Type B pancreatic cell (in vitro differentiated cells): Measurements from ENCODE around the gene FOXE3. TPM values are rescaled to one million over a fixed set of nuclear protein-coding genes. Genes with fewer than 3 reads are reported as not detected.

Experiments
- DNase-seq: peaks from one replicate; pipeline ENCODE4 v3.0.0; 2021; ENCODE audit warnings: mixed read lengths; ENCODE audit not compliant: unreplicated experiment; ENCODE audit errors: extremely low spot score
- H3K27ac Mint-ChIP-seq: 2 replicates; pipeline ENCODE4 v1.8.0; 2021; ENCODE audit warnings: mild to moderate bottlenecking, mixed read lengths
- H3K27me3 Mint-ChIP-seq: 2 replicates; pipeline ENCODE4 v1.8.0; 2021; ENCODE audit warnings: mixed read lengths
- H3K36me3 Mint-ChIP-seq: 2 replicates; pipeline ENCODE4 v1.8.0; 2021; ENCODE audit warnings: mixed read lengths
- H3K4me1 Mint-ChIP-seq: one replicate; pipeline ENCODE4 v1.8.0; 2021; ENCODE audit warnings: mixed read lengths; ENCODE audit not compliant: unreplicated experiment
- H3K4me3 Mint-ChIP-seq: 2 replicates; pipeline ENCODE4 v1.8.0; 2021; ENCODE audit warnings: mild to moderate bottlenecking, mixed read lengths
- H3K9me3 Mint-ChIP-seq: 2 replicates; pipeline ENCODE4 v1.8.0; 2021; ENCODE audit warnings: mixed read lengths
- total RNA-seq: library from RNA; stranded (reverse); gene quantifications from 2 replicates; pipeline ENCODE4 v1.2.1, GENCODE V29; 2021; ENCODE audit warnings: low replicate concordance
- TF ChIP-seq, protein P1 (sequence below): fragments of 200-600 bp; sonication (generic); conservative IDR thresholded peaks from 2 replicates; pipeline ENCODE4 v1.5.0; 2021; ENCODE audit warnings: antibody characterized with exemption, mild to moderate bottlenecking

Gene FOXE3
- total RNA-seq, 1 donor from 2014 or later = 0.14 TPM

DNA sequence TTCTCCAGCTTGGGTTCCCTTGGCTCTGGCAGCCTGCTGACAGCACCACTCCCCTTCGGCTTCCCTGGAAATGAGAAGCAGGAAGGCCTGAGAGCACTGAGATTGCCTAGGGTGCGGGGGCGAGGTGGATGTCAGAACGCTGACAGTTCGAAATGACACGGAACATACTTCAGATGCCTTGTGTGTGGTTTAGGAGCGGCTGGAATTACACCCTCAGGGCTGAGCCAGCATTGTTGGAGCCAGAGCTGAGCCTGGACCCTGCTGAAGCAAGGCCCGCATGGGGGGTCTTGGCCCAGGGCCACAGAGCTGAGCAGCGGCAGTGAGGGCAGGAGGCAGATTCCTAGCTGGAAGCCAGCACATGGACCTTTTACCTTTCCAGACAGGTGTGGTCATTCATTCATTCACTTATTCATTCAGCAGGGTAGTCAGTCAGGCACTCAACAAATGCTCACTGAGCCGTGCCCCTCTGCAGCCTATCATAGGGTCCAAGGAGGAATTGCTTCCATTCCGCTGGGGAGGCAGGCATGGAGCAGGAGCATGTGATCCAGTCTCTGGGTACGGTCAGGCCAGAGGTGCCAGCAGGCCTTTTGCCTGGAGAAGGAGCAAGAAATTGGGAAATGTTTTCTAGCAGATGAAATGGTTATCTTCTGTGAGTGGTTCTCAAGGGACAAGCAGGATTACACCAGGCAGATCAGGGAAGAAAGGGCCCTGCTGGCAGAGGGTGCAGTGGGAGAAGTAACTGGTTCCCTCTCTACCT is 6.6 kb upstream of the FOXE3 start:
- peaks cover 30% of the 10 kb centered on the region for H3K27me3 Mint-ChIP-seq
- TF ChIP-seq, protein P1, sequence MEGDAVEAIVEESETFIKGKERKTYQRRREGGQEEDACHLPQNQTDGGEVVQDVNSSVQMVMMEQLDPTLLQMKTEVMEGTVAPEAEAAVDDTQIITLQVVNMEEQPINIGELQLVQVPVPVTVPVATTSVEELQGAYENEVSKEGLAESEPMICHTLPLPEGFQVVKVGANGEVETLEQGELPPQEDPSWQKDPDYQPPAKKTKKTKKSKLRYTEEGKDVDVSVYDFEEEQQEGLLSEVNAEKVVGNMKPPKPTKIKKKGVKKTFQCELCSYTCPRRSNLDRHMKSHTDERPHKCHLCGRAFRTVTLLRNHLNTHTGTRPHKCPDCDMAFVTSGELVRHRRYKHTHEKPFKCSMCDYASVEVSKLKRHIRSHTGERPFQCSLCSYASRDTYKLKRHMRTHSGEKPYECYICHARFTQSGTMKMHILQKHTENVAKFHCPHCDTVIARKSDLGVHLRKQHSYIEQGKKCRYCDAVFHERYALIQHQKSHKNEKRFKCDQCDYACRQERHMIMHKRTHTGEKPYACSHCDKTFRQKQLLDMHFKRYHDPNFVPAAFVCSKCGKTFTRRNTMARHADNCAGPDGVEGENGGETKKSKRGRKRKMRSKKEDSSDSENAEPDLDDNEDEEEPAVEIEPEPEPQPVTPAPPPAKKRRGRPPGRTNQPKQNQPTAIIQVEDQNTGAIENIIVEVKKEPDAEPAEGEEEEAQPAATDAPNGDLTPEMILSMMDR = no peak
- peaks cover 32% of the 10 kb centered on the region for H3K4me1 Mint-ChIP-seq
- DNase-seq = no peak
- no peaks in the 10 kb centered on the region for H3K36me3 Mint-ChIP-seq
- H3K27ac Mint-ChIP-seq = peak overlapping the region; percentile 70
- H3K9me3 Mint-ChIP-seq = no peaks in the 10 kb centered on the region
- peak overlapping the region; percentile 44 for H3K4me3 Mint-ChIP-seq

DNA sequence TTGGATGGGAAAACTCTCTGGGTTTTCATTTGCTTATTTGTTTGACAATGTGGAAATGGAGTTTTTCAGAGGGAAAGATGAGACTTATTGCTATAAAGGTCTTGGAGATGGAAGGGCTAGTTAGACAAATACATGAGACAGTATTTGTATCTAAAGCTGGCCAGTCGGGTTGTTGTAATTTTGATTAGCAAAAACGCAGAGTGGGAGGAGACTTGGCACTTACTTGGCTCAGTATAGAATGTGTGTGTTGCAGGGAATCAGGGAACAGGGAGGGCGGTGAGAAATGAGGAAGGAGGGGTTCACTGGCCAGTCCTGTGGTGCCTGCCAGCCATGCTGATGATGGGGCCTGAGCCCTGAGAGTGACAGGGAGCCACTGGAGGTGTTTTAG is 6.0 kb upstream of the FOXE3 start:
- H3K27me3 Mint-ChIP-seq = peaks cover 34% of the 10 kb centered on the region
- H3K9me3 Mint-ChIP-seq = no peaks in the 10 kb centered on the region
- no peaks in the 10 kb centered on the region for H3K36me3 Mint-ChIP-seq
- TF ChIP-seq, protein P1 = no peak
- no peak for DNase-seq
- peak overlapping the region; percentile 1 for H3K4me3 Mint-ChIP-seq
- H3K27ac Mint-ChIP-seq = peak overlapping the region; percentile 24
- H3K4me1 Mint-ChIP-seq = peaks cover 32% of the 10 kb centered on the region

DNA sequence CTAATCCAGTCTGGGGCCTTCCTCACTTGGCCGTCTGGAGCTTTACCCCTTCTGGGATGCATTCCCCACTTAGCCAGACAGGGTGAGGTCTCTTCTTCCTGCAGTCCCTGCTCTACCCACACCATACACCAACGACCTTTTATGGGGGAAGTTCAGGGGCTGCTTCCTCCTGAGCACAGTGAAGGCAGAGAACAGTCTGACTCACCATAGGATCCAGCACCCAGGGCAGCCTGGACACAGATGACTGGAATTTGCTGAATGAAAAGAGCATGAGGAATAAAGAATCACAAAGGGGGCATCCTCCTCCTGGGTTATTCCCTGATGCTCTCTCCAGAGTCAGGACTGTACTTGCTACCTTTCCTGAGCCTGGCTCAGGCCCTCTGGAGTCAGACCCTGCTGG is 4.6 kb upstream of the FOXE3 start:
- no peaks in the 10 kb centered on the region for H3K36me3 Mint-ChIP-seq
- peaks cover 27% of the 10 kb centered on the region for H3K4me1 Mint-ChIP-seq
- H3K27ac Mint-ChIP-seq = no peak overlapping the region
- H3K9me3 Mint-ChIP-seq = no peaks in the 10 kb centered on the region
- TF ChIP-seq, protein P1 = no peak
- DNase-seq = no peak
- no peak overlapping the region for H3K4me3 Mint-ChIP-seq
- peaks cover 43% of the 10 kb centered on the region for H3K27me3 Mint-ChIP-seq

DNA sequence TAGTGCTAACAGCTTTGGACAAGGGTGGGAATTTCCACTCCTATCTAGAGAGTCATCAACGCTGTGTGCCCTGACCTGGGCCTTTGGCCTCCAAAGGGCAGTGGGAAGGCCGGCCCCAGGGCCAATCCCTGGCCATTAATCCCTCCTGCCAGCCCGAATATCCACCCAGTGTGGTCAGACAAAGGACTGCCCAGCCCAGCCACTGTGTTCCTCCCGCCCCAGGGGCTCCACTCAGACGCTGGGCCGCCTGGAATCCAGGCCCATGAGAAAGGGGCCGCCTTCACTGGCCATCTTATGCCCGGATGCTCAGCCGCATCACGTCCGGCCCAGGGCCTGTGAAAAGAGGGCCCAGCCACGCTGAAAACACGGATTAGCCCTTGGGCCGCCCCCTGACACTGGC is 3.6 kb upstream of the FOXE3 start:
- Mint-ChIP-seq H3K4me3 (no peak overlapping the region), H3K4me1 (peaks cover 27% of the 10 kb centered on the region), H3K36me3 (no peaks in the 10 kb centered on the region), H3K27ac (no peak overlapping the region), H3K9me3 (no peaks in the 10 kb centered on the region), H3K27me3 (peaks cover 49% of the 10 kb centered on the region)
- DNase-seq = no peak
- TF ChIP-seq, protein P1 = no peak

DNA sequence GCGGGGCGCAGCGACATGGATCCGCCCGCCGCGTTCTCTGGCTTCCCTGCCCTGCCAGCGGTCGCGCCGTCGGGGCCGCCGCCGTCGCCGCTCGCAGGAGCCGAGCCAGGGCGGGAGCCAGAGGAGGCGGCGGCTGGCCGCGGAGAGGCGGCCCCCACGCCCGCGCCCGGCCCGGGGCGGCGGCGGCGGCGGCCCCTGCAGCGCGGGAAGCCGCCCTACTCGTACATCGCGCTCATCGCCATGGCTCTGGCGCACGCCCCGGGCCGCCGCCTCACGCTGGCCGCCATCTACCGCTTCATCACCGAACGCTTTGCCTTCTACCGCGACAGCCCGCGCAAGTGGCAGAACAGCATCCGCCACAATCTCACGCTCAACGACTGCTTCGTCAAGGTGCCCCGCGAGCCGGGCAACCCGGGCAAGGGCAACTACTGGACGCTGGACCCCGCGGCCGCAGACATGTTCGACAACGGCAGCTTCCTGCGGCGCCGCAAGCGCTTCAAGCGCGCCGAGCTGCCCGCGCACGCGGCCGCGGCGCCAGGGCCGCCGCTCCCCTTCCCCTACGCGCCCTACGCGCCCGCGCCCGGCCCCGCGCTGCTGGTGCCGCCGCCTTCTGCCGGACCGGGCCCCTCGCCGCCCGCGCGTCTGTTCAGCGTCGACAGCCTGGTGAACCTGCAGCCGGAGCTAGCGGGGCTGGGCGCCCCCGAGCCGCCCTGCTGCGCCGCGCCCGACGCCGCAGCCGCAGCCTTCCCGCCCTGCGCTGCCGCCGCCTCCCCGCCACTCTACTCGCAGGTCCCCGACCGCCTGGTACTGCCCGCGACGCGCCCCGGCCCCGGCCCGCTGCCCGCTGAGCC is 459 bp downstream of the FOXE3 start:
- Mint-ChIP-seq H3K27ac (no peak overlapping the region), H3K4me1 (no peaks in the 10 kb centered on the region), H3K27me3 (peaks cover 78% of the 10 kb centered on the region), H3K9me3 (no peaks in the 10 kb centered on the region), H3K4me3 (peak overlapping the region; percentile 82), H3K36me3 (no peaks in the 10 kb centered on the region)
- TF ChIP-seq, protein P1 = no peak
- DNase-seq = no peak
